ENCODE data around the gene LURAP1L. TPM values are rescaled to one million over a fixed set of nuclear protein-coding genes. Genes with fewer than 3 reads are reported as not detected.

LURAP1L gene
- total and polyA plus RNA-seq, 2 of the 4 experiments (the other 2 are of a cell fraction) = 6.1 to 10.6 TPM

- Histone ChIP-seq H3K4ac (ENCODE audit: low read depth, low read length) (no peak overlapping the region), H3K4me2 (ENCODE audit: low read depth, low read length) (no peak overlapping the region), H3K14ac (replicated peaks; ENCODE audit: low read depth, low read length) (no peak overlapping the region), H4K5ac (ENCODE audit: low read depth, low read length) (no peak overlapping the region), H2AK5ac (ENCODE audit: low read depth, low read length) (no peak overlapping the region), H4K20me1 (ENCODE audit: insufficient read depth, low read length) (no peaks in the 10 kb centered on the region), H3K56ac (ENCODE audit: extremely low read depth, insufficient read depth, low read length) (no peak overlapping the region), H4K8ac (ENCODE audit: low read depth in 2 of 2, low read length in 2 of 2) (no peak overlapping the region), H3K18ac (ENCODE audit: low read depth, low read length) (no peak overlapping the region), H2BK5ac (ENCODE audit: low read depth, low read length, poor library complexity, severe bottlenecking) (no peak overlapping the region), H3K9me1 (ENCODE audit: insufficient read depth, low read length) (no peaks in the 10 kb centered on the region), H3K9ac (ENCODE audit: low read depth, low read length) (no peak overlapping the region), H2BK20ac (ENCODE audit: low read depth, low read length) (no peak overlapping the region), H3K4me1 (ENCODE audit: control insufficient read depth, insufficient read depth, low read length) (no peaks in the 10 kb centered on the region; the same call in 1 of the 2 replicates), H3K79me1 (ENCODE audit: low read depth in 1 of 2, low read length in 2 of 2) (no peaks in the 10 kb centered on the region), H3K36me3 (ENCODE audit: control insufficient read depth, insufficient read depth, low read length) (no peaks in the 10 kb centered on the region), H2BK120ac (ENCODE audit: low read depth, low read length) (no peak overlapping the region), H3K23ac (ENCODE audit: low read depth, low read length) (no peak overlapping the region), H3K4me3 (ENCODE audit: insufficient read depth, low read depth, low read length) (no peak overlapping the region), H2AFZ (replicated peaks; ENCODE audit: low read length, poor library complexity) (no peak overlapping the region), H3K27ac (ENCODE audit: insufficient read depth, low read length) (no peak overlapping the region), H3K9me3 (ENCODE audit: control insufficient read depth, insufficient read depth, low read length) (no peaks in the 10 kb centered on the region), H4K91ac (ENCODE audit: insufficient read depth, low read depth, low read length) (no peak overlapping the region), H2BK15ac (ENCODE audit: low read depth, low read length) (no peak overlapping the region), H2AK9ac (replicated peaks; ENCODE audit: low read depth, low read length, poor library complexity) (no peak overlapping the region), H3K27me3 (ENCODE audit: control insufficient read depth, insufficient read depth, low read length) (no peaks in the 10 kb centered on the region)
- no CpG with 5 or more reads among the region's 1 CpG for whole genome bisulfite sequencing, 2 experiments (ENCODE audit: extremely low coverage in 2 of 2, insufficient read length in 1 of 2)
- in situ Hi-C loops (cut with MboI; ENCODE audit: low sequenced_read_pairs) = no loop called here
- ATAC-seq (ENCODE audit: low read depth) (no peak), DNase-seq (peak; percentile 16)
- ChIA-PET CTCF (interaction anchor here (0.6 kb wide), 1 partner anchor 1190 kb away, joined by 3 read pairs; no protein-coding TSS in a partner anchor), POLR2A (ENCODE audit: unreplicated experiment) (interaction anchor here (0.6 kb wide), 1 partner anchor 923 kb away, joined by 9 read pairs; no protein-coding TSS in a partner anchor)
- intact Hi-C loops (cut with micrococcal nuclease) = no loop called here
- no TSS peak for BruUV-seq (replicated peaks)
- no peak for TF ChIP-seq RCOR1 (IDR thresholded peaks at IDR 0.05; ENCODE audit: insufficient replicate concordance, low read length)
- TF ChIP-seq RFX5 (IDR thresholded peaks at IDR 0.05; ENCODE audit: low read depth, low read length) = no peak
- no peak for TF ChIP-seq POLR2A (IDR thresholded peaks at IDR 0.05; ENCODE audit: low read depth, low read length)
- no peak for TF ChIP-seq NFE2L2 (IDR thresholded peaks at IDR 0.05; ENCODE audit: low read depth, low read length)
- TF ChIP-seq, protein P1, sequence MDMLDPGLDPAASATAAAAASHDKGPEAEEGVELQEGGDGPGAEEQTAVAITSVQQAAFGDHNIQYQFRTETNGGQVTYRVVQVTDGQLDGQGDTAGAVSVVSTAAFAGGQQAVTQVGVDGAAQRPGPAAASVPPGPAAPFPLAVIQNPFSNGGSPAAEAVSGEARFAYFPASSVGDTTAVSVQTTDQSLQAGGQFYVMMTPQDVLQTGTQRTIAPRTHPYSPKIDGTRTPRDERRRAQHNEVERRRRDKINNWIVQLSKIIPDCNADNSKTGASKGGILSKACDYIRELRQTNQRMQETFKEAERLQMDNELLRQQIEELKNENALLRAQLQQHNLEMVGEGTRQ (IDR thresholded peaks at IDR 0.05; ENCODE audit: low read depth, low read length) = no peak
- TF ChIP-seq BHLHE40 (IDR thresholded peaks at IDR 0.05; ENCODE audit: low read depth, low read length) = no peak
- no peak for TF ChIP-seq CTCF (conservative IDR thresholded peaks at IDR 0.05; ENCODE audit: low read depth, low read length)
- TF ChIP-seq RAD21 (IDR thresholded peaks at IDR 0.05; ENCODE audit: low read length) = no peak
- TF ChIP-seq SMC3 (IDR thresholded peaks at IDR 0.05; ENCODE audit: low read depth, low read length) = no peak
- no peak for TF ChIP-seq FOS (IDR thresholded peaks at IDR 0.05; ENCODE audit: low read depth, low read length)
- TF ChIP-seq MAFK (IDR thresholded peaks at IDR 0.05; ENCODE audit: low read depth, low read length) = no peak
- TF ChIP-seq MXI1 (IDR thresholded peaks at IDR 0.05; ENCODE audit: borderline replicate concordance, low read depth, low read length) = no peak
- TF ChIP-seq CEBPB (IDR thresholded peaks at IDR 0.05; ENCODE audit: low read depth, low read length) = no peak
- dilution Hi-C loops (cut with HindIII; ENCODE audit: low sequenced_read_pairs, unreplicated experiment) = no loop called here
These were observed 10.7 kb upstream of the LURAP1L start for GRCh38 chr9:12764150-12764549.

Data from IMR-90 (cell line).